GM21723 (cell line): ENCODE data around the gene CYP27C1.
A peak's percentile ranks its signal among the peaks of the same experiment; 100 is the strongest.
"Not testable (repeated sequence)": the region's sequence is repeated elsewhere in the genome, so short reads cannot be mapped to it uniquely, and the experiment has no call there.

Source experiments
- ATAC-seq: cut with Tn5 transposase; IDR thresholded peaks from one replicate; pipeline ENCODE4 v1.9.1; 2021; ENCODE audit warnings: mild to moderate bottlenecking, moderate library complexity; ENCODE audit not compliant: unreplicated experiment

Gene CYP27C1, protein sequence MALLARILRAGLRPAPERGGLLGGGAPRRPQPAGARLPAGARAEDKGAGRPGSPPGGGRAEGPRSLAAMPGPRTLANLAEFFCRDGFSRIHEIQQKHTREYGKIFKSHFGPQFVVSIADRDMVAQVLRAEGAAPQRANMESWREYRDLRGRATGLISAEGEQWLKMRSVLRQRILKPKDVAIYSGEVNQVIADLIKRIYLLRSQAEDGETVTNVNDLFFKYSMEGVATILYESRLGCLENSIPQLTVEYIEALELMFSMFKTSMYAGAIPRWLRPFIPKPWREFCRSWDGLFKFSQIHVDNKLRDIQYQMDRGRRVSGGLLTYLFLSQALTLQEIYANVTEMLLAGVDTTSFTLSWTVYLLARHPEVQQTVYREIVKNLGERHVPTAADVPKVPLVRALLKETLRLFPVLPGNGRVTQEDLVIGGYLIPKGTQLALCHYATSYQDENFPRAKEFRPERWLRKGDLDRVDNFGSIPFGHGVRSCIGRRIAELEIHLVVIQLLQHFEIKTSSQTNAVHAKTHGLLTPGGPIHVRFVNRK

DNA sequence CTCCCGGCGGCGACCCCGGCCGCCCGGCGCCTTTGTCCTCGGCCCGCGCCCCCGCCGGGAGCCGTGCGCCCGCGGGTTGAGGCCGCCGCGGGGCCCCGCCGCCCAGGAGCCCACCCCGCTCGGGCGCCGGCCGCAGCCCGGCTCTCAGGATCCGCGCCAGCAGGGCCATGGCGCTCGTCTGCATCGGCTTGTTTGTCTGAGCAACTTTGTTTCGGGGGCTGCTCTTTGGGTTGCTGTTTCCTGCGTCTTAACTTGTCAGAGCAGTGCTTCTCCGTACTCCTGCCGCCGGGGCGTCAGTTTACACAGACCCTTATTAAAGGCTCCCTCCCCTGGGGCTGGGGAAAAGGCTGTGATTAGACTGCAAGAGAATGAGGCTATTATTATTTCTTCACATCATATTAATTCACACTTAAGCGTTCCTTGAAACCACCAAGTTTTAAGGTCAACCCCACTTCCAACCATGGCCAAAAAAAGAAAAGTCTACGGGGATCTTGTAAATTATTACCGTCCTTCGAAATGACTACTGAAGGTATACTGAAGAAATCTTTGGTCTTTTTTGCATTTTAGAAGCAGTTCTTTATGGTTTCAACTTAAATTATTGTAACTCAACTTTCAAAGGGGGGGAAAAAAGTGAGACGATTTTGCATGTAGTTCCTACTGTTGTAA lies at the start of gene CYP27C1:
TSS of gene CYP27C1 (minus strand) at position 198 of the 666 bp plus-strand sequence. CDS start at position 169, 29 bp downstream.
- ATAC-seq, result no peak

DNA sequence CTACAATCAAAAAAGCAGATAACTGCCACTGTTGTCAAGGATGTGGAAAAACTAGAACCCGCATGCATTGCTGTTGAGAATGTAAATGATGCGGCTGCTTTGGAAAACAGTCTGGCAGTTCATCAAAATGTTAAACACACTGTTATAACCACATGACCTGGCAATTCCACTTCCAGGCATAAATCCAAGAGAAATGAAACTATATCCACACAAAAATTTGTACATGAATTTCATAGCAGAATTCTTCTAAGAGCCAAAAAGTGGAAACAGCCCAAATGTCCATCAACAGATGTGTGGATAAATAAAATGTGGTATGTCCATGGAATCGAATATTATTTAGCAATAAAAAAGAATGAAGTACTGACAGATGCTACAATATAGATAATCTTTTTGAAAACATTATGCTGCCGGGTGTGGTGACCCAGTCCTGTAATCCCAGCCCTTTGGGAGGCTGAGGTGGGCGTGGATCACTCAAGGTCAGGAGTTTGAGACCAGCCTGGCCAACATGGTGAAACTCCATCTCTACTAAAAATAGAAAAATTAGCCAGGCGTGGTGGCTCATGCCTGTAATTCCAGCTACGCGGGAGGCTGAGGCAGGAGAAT lies 41.8 kb upstream of the CYP27C1 start:
- ATAC-seq, result no peak

DNA sequence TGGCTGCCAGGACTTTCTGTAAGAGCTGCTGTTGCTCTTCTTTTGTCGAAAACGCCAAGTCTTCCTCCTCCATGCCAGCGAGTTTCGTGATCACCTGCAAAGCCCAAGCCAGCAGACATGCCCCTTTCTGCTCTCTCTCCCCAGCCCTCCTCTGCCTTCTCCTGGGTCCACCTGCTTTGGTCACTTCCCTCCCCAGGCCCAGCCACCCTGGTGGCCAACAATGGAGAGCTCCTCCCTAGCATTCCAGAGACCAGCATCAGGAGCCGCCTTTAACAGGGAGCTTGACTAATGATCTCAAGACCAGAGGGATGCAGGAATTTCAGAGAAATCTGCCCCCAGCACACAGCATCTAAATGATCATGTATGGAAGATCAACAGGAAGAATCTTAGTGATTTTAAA lies 39.3 kb upstream of the CYP27C1 start:
- ATAC-seq, result no peak

DNA sequence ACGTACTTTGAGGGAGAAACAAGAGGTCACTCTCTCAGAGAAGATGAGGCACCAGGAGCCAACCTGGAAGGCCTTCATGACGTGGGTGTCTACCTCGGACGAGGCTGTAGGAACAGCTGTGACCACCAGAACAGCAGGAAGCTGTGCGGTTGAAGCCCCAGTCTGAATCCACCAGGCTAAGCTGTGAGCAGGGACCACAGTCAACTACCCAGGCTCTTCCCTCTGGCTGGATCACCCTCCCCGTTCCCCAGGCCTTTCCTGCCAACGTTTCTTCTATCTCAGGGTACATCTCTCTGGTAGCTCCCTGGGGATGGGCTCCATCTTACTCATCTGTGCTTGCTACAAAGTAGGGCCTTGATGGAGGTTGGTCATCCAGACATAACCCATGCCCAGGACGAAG lies 36.8 kb upstream of the CYP27C1 start:
- no peak for ATAC-seq

DNA sequence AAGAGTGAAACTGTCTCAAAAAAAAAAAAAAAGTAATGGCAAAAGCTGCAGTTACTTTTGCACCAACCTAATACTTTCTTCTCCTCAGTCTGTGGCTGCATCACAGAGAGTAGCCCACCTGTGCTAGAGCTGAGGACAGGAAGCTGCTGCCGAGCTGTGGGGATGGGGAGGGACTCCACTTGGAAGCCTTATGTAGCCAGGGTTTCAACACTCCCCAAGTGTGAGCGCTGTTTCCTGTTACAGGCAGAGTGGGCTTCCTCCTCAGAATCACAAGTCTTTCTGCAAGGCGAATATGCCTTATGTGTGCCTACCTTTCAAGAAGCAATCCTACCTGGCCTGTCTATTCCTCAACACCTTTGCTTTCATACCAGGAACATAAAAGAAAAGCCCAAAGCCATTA lies 36.3 kb upstream of the CYP27C1 start:
- no peak for ATAC-seq

DNA sequence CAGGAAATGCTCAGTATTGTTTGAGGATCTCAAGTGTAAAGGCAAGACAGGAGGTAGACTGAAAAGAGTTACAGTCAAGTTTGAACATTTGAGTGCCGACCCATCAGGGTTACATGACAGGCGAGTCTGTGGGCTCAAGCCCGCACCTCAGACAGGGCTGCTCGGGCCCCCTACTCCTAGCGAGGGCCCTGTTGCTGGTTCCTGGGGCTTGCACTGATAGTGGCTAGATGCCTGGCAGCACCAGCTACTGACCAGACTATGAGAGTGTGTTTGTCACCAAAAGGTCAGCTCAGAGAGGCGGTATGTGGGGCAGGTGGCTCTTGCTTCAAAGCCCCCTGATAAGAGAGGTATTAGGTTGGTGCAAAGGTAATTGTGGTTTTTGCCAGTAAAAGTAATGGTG lies 35.6 kb upstream of the CYP27C1 start:
- no peak for ATAC-seq

DNA sequence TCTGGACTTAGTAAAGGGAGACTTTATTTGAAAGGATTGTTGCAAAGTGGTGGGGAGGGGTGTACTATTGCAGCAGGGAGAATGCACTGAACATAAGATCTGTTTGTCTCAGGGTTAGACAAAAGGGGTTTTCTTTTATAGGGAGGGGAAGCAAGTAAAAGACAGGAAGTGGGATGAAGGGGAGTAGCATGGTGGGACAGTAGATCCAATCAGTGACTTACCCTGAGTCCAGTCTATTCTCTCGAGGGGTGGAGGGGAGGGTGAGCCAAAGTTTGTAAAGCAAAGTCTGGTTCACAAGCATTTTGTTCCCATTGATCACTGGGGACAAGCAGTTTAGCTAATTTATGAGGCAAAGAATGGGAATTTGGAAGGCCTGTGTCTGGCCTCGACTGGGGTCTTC lies 35.0 kb upstream of the CYP27C1 start:
- ATAC-seq, result no peak

DNA sequence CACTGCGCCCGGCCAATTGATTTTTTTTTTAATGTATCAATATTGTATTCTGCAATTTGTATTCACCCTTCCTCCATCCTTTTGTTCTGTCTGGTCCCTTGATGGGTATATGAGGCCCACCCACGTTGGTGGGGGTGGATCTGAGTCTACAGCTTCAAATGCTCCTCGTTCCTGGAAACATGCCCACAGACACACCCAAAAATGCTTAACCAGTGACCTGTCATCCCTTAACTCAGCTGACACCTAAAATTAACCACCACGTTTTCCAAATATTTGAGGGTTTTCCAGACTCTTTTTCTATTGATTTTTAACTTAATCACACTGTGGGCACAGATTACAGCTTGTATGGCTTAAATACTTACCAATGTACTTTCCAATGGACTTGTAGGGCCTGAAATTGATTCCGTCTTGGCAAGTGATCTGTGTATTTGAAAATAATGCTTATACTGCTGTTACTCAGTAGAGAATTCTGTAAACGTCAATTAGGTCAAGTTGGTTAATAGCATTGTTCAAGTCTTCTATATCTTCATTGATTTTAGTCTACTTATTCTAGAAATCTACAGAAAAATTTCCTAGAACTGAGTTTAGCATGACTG lies 34.4 kb upstream of the CYP27C1 start:
- ATAC-seq, result no peak

DNA sequence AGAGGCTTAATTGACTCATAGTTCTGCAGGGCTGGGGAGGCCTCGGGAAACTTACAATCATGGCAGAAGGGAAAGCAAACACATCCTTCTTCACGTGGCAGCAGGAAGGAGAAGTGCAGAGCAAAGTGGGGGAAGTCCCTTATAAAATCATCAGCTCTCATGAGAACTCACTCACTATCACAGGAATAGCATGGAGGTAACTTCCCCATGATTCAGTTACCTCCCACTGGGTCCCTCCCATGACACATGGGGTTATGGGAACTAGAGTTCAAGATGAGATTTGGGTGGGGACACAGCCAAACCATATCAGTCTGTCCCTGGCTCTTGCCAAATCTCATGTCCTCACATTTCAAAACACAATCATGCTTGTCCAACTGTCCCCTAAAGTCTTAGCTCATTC lies 21.1 kb upstream of the CYP27C1 start:
- ATAC-seq, result not testable (repeated sequence)

DNA sequence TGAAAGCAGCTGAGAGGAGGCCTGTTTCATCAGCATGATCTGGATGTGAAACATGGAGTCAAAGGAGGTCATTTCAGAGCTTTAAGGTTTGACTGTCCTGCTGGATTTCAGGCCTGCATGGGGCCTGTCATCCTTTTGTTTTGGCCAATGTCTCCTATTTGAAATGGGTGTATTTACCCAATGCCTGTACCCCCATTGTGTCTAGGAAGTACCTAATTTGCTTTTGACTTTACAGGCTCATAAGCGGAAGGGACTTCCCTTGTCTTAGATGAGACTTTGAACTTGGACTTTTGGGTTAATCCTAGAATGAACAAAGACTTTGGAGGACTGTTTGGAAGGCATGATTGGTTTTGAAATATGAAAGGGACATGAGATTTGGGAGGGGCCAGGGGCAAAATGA lies 19.3 kb upstream of the CYP27C1 start:
- ATAC-seq, result no peak

DNA sequence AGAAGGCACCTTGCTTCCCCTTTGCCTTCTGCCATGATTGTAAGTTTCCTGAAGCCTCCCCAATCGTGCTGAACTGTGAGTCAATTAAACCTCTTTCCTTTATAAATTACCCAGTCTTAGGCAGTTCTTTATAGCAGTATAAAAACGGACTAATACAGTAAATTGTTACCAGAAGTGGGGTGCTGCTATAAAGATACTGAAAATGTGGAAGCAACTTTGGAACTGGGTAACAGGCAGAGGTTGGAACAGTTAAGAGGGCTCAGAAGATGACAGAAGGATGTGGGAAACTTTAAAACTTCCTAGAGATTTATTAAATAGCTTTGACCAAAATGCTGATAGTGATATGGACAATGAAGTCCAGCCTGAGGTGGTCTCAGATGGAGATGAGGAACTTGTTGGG lies 17.7 kb upstream of the CYP27C1 start:
- not testable (repeated sequence) for ATAC-seq

DNA sequence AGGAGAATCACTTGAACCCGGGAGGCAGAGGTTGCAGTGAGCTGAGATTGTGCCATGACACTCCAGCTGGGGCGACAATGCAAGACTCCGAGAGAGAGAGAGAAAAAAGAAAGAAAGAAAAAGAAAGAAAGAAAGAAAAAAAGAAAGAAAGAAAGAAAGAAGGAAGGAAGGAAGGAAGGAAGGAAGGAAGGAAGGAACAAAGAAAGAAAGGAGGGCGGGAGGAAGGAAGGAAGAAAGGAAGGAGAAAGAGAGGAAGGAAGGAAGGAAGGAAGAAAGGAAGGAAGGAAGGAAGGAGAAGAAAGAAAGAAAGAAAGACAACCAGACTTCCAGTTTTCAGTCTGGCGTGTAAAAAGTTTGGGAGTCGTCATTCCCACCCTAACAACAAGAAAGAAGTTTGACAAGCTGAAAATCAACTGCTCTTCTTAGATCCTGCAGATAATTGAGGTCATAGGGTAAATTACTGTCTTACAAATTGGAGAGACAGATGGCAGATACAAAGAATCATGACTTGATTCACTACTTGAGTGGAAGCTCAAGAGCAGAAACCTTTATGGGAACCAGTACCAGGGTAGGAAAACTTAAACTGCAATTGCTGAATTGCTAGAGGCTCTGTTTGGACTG lies 15.1 kb upstream of the CYP27C1 start:
- ATAC-seq, result no peak

DNA sequence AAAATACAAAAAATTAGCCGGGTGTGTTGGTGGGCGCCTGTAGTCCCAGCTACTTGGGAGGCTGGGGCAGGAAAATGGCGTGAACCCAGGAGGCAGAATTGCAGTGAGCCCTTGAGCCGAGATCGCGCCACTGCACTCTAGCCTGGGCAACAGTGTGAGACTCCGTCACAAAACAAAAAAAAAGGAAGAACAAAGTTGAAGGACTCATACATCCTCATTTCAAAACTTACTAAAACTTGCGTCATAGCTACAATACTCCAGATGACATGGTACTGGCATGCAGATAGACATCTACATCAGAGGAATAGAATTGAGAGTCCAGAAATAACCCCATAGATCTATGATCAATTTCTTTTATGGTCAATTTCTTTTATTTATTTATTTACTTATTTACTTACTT lies 13.6 kb upstream of the CYP27C1 start:
- ATAC-seq, result no peak

DNA sequence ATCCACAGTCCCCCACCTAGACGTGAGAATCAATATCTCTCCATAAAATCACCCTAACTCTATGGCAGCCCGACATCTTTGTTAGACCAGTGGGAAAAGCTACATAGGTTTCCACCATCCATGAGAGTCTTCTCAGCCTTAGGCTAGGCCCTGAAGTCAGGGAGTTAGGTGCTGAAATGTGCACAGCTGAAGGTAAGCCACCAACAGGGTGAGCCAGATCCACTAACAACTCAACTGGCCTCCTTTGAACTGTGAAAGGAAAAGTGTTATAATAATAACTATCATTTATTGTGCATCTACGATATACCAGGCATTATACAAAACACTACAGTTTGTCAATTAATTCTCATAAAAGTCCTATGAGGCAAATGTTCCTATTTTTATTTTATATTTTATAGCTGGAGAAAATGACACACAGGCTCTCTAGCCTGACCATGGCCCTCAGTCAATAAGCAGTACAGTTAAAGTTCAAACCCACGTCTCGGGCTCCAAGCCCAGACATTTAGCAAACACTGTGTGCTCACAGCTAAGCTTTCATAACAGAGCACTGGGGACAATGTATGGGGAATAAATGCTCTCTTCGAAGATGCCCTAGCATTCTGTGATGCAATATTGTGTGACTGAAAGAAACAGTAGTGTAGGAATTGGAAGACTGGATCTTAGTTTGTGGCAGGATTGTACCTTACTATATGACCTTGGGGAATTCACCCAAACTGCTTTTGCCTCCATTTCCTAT lies 11.2 kb upstream of the CYP27C1 start:
- no peak for ATAC-seq

DNA sequence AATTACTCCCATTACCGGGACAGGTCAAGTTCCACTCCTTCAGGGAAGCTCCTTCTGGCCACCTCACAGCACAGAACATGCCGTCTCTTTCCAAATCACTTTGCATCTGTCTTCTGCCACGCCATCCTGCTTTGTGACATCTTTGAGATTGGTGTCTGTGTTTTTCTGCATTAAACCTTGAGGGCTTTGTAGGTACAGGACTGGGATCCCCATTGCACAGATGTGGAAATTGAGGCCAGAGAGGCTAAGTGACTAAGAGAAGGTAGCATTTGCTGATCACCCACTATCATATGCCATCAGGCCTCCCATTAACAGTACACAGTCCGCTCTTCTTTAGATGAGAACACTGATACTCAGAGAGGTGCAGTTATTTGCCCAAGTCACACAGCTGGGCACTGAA lies 9.5 kb upstream of the CYP27C1 start:
- ATAC-seq, result no peak

DNA sequence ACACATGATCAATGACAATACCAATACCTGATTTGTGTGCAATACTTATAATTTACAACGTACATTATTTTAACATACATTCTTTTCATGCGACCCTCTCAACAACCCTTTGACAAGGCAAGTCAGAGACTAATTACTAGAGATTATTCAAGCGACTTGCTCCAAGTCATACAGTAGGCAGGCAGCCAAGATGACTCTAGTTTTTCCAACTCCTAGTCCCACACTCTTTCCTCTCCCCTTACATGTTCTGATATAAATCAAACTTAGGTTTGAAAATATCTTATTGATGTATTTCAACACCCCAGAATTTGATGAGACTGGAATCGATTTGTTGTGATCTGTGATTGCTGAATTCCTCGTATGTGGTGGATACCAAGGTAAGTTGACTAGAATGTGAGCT lies 8.0 kb upstream of the CYP27C1 start:
- ATAC-seq, result no peak

DNA sequence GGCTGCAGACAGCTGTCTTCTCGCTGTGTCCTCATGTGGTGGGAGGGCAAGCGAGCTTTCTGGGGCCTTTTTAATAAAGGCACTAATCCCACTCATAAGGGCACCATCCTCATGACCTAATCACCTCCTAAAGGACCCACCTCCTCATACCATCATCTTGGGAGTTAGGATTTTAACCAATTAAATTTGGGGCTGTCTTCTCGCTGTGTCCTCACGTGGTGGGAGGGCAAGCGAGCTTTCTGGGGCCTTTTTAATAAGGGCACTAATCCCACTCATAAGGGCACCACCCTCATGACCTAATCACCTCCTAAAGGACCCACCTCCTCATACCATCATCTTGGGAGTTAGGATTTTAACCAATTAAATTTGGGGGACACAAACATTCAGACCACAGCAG lies 7.2 kb upstream of the CYP27C1 start:
- not testable (repeated sequence) for ATAC-seq

DNA sequence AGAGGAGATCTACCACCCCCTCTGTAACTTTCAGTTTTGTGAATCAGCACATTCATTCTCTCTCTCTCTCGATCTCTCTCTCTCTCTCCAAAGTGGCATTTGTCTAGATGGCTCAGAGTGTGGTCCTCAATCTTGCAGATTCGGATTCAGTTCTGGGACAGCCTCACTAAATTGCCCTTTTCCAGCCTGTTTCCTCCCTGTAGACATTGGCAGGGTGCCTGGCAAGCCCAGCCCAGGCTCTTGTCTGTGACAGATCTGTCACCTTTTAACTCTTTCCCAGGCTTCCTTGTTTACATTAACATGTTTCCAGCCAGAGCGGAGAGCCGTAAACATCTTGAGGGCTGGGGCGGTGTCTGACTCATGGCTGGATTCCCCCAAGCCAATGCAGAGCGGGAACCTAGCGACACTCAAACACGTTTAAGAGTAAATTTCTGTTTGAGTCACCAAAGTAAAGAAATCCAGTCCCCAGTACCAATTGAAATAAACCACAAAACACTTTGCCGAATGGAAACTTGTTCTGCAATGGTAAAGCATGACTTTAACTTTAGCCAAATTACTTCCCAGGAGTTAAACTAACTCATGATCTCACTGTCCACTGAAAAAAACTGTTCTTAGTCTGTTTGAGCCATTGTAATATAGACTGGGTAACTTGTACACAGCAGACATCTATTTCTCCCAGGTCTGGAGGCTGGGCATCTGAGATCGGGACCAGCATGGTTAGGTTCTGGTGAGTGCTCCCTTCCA lies 6.6 kb upstream of the CYP27C1 start:
- ATAC-seq, result peak; percentile 91

DNA sequence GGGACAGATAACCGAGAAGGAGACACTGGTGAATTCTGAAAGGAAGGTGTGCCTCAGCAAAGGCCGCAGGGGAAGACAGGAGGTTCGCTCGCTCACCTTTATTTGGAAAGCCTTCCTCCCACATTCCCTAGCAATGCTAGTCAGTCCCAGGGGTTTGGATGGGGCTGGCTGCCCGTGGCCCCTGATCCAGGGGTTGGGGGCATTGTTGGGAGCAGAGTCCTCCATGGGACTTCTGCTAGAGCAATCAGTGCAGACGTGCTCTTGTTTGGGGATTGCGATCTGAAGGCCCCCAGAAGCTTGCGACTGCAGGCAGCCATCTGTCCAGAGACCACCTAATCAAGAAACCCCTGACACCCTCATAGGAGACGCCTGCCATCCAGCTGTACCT lies 6.0 kb upstream of the CYP27C1 start:
- ATAC-seq, result no peak
